Measurements from ENCODE around the gene GNG13.

Gene GNG13

DNA sequence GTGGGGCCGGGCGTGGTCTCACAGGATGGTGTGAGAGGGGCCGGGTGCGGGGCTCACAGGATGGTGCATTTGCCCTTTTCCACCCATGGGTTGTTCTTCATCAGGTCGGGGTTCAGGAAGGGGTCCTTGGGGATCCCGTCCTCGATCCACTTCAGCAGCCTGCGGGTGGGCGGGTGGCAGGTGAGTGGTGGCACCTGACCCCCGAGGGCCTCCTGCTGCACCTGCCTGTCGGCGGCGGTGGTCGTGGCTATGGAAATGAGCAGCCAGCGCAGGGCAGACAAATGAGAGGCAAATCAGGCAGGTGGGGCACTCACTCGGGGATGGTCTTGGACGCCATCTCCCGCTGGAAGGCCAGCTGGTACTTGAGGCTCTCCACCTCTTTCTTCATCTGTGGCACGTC is 1.9 kb downstream of the GNG13 start:
- H4K20me1 ChIP-seq (ENCODE audit: insufficient read depth) = no peaks in the 10 kb centered on the region
- TF ChIP-seq, protein P1, sequence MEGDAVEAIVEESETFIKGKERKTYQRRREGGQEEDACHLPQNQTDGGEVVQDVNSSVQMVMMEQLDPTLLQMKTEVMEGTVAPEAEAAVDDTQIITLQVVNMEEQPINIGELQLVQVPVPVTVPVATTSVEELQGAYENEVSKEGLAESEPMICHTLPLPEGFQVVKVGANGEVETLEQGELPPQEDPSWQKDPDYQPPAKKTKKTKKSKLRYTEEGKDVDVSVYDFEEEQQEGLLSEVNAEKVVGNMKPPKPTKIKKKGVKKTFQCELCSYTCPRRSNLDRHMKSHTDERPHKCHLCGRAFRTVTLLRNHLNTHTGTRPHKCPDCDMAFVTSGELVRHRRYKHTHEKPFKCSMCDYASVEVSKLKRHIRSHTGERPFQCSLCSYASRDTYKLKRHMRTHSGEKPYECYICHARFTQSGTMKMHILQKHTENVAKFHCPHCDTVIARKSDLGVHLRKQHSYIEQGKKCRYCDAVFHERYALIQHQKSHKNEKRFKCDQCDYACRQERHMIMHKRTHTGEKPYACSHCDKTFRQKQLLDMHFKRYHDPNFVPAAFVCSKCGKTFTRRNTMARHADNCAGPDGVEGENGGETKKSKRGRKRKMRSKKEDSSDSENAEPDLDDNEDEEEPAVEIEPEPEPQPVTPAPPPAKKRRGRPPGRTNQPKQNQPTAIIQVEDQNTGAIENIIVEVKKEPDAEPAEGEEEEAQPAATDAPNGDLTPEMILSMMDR (conservative IDR thresholded peaks at IDR 0.05; ENCODE audit: low read depth, low read length) = no peak
- H3K27me3 ChIP-seq (ENCODE audit: insufficient read depth, low read depth) = peaks cover 53% of the 10 kb centered on the region
- H3K4me2 ChIP-seq = no peak overlapping the region
- no peak overlapping the region for H3K4me3 ChIP-seq (IDR thresholded peaks at IDR 0.05; ENCODE audit: insufficient read depth, low read depth, low read length)
- H3K9ac ChIP-seq = no peak overlapping the region
- peaks cover 8% of the 10 kb centered on the region for H3K4me1 ChIP-seq (ENCODE audit: low read depth, poor library complexity, severe bottlenecking)
- no peaks in the 10 kb centered on the region for H3K36me3 ChIP-seq (ENCODE audit: insufficient read depth)
- H3K79me2 ChIP-seq (ENCODE audit: insufficient read depth, low read depth) = no peaks in the 10 kb centered on the region
- no peak overlapping the region for H2AFZ ChIP-seq (ENCODE audit: low read depth)
- no peak overlapping the region for H3K27ac ChIP-seq

DNA sequence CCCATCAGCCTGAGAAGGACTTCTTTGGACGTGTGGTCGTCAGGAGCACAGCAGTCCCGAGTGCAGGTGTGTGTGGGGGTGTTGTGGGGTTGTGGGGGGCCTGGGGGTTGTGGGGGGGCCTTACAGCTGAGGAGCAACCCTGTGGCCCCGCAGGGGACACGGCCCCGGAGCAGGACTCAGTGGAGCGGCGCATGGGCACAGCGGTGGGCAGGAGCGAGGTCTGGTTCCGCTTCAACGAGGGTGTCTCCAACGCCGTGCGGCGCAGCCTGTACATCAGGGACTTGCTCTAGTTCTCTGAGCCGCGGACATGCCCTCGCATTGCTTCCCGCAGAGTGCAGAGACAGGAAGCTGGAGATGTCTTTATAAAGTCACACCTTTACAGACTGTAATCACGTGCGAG is 2.8 kb downstream of the GNG13 start:
- TF ChIP-seq, protein P1 (conservative IDR thresholded peaks at IDR 0.05; ENCODE audit: low read depth, low read length) = no peak
- peaks cover 8% of the 10 kb centered on the region for H3K4me1 ChIP-seq (ENCODE audit: low read depth, poor library complexity, severe bottlenecking)
- no peaks in the 10 kb centered on the region for H4K20me1 ChIP-seq (ENCODE audit: insufficient read depth)
- no peak overlapping the region for H3K4me3 ChIP-seq (IDR thresholded peaks at IDR 0.05; ENCODE audit: insufficient read depth, low read depth, low read length)
- no peaks in the 10 kb centered on the region for H3K79me2 ChIP-seq (ENCODE audit: insufficient read depth, low read depth)
- no peak overlapping the region for H3K9ac ChIP-seq
- H3K27me3 ChIP-seq (ENCODE audit: insufficient read depth, low read depth) = peaks cover 43% of the 10 kb centered on the region
- no peak overlapping the region for H2AFZ ChIP-seq (ENCODE audit: low read depth)
- no peak overlapping the region for H3K4me2 ChIP-seq
- no peaks in the 10 kb centered on the region for H3K36me3 ChIP-seq (ENCODE audit: insufficient read depth)
- H3K27ac ChIP-seq = no peak overlapping the region

DNA sequence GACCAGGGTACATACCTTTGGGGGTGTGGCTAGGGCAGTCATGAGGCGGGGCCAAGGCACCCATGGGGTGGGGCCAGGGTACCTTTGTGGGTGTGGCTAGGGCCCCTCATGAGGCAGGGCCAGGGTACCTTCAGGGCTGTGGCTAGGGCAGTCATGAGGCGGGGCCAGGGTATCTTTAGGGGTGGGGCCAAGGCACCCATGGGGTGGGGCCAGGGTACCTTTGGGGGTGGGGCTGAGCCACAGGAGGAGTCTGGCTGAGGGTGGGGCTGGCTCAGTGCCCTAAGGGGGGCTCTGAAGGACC is 3.5 kb downstream of the GNG13 start:
- Histone ChIP-seq H4K20me1 (ENCODE audit: insufficient read depth) (no peaks in the 10 kb centered on the region), H3K4me1 (ENCODE audit: low read depth, poor library complexity, severe bottlenecking) (peaks cover 8% of the 10 kb centered on the region), H3K36me3 (ENCODE audit: insufficient read depth) (no peaks in the 10 kb centered on the region), H3K79me2 (ENCODE audit: insufficient read depth, low read depth) (no peaks in the 10 kb centered on the region), H3K4me2 (no peak overlapping the region), H3K4me3 (IDR thresholded peaks at IDR 0.05; ENCODE audit: insufficient read depth, low read depth, low read length) (no peak overlapping the region), H2AFZ (ENCODE audit: low read depth) (no peak overlapping the region), H3K27ac (no peak overlapping the region), H3K9ac (no peak overlapping the region), H3K27me3 (ENCODE audit: insufficient read depth, low read depth) (peaks cover 37% of the 10 kb centered on the region)
- TF ChIP-seq, protein P1 (conservative IDR thresholded peaks at IDR 0.05; ENCODE audit: low read depth, low read length) = no peak

DNA sequence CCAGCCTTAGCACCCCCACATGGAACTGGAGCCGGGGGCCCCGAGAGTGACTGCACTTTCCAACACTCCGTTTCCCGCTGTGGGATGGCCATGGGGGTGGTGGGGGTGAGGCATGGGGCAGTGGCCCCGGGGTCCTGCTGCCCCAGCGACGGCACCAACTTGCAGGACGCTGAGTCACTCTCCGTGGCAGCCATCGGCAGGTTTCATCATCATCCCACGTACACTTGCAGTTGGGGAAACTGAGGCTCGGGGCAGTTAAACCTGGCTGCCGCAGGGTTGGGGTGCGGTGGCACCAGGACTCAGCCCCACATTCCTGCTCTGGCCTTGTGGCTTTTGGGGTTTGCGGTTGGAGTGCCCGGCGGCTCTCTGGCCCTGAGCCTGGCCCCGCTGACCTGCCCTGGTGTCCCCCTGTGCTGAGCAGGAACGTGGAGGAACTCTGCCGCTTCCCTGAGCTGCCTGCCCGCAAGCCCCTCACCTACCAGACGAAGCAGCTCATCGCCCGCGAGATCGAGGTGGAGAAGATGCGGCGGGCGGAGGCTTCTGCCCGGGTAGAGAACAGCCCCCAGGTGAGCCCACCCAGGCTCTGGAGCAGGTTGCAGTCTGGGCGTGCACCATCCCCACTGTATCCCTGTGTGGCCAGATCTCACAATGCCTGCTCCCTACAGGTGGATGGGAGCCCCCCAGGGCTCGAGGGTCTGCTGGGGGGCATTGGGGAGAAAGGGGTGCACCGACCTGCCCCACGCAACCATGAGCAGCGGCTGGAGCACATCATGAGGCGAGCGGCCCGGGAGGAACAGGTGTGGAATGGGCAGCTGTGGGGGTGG is 4.0 kb downstream of the GNG13 start:
- Histone ChIP-seq H3K4me3 (IDR thresholded peaks at IDR 0.05; ENCODE audit: insufficient read depth, low read depth, low read length) (no peak overlapping the region), H2AFZ (ENCODE audit: low read depth) (no peak overlapping the region), H3K27ac (no peak overlapping the region), H4K20me1 (ENCODE audit: insufficient read depth) (no peaks in the 10 kb centered on the region), H3K4me2 (no peak overlapping the region), H3K79me2 (ENCODE audit: insufficient read depth, low read depth) (no peaks in the 10 kb centered on the region), H3K4me1 (ENCODE audit: low read depth, poor library complexity, severe bottlenecking) (peaks cover 8% of the 10 kb centered on the region), H3K36me3 (ENCODE audit: insufficient read depth) (no peaks in the 10 kb centered on the region), H3K9ac (no peak overlapping the region), H3K27me3 (ENCODE audit: insufficient read depth, low read depth) (peaks cover 31% of the 10 kb centered on the region)
- TF ChIP-seq, protein P1 (conservative IDR thresholded peaks at IDR 0.05; ENCODE audit: low read depth, low read length) = no peak
